HepG2 (cell line): ENCODE data around the gene TSPAN32. TPM values are rescaled to one million over a fixed set of nuclear protein-coding genes. Genes with fewer than 3 reads are reported as not detected.

Experiments
- ATAC-seq: fragments of 200-7000 bp; cut with Tn5 transposase; 3 replicates; pipeline ENCODE4 v1.9.1; 2020; ENCODE audit warnings: mild to moderate bottlenecking, moderate library complexity
- BruUV-seq: library from RNA; stranded (reverse); fragments of 400-500 nt; replicated peaks from 2 replicates; lab custom pipeline; 2021; lab: Mats Ljungman, UMichigan
- CTCF ChIA-PET: fragments of 300-600 bp; formaldehyde crosslinking; extraction: SDS; loops from one replicate; lab custom pipeline; 2021; ENCODE audit warnings: low total read pairs, inconsistent platforms, low intra/inter-chr PET ratio; lab: Yijun Ruan, JAX
- POLR2A ChIA-PET: fragments of 350-600 bp; sonication (Branson Sonifier 250); formaldehyde crosslinking; loops from one replicate; lab custom pipeline; 2020; ENCODE audit warnings: antibody characterized with exemption, inconsistent platforms; lab: Yijun Ruan, JAX
- DNase-seq: peaks from one replicate; pipeline ENCODE4 v3.0.0-alpha.2; 2015; ENCODE audit warnings: low spot score
- FAIRE-seq: peaks from 3 replicates; lab custom pipeline; 2011; peaks lifted over from hg19 to GRCh38; lab: Jason Lieb, UNC
- H2AFZ ChIP-seq: one replicate; pipeline ENCODE4 v1.6.1; 2011; ENCODE audit warnings: low read length, inconsistent platforms
- H3K27ac ChIP-seq: fragments of 300-600 bp; 3 replicates; pipeline ENCODE4 v1.8.0; 2011; ENCODE audit warnings: mixed run types, mild to moderate bottlenecking, mixed read lengths, low read length, inconsistent platforms; ENCODE audit not compliant: insufficient read depth; ENCODE audit errors: extremely low read length
- H3K27me3 ChIP-seq, 2 experiments: fragments of 200-600 bp in 1 of 2; 2 replicates in 1 of 2; 3 replicates in 1 of 2; pipeline versions ENCODE4 v1.6.0 to v1.8.0; 2011; ENCODE audit warnings: low read length in 2 of 2, mild to moderate bottlenecking in 2 of 2, moderate library complexity in 2 of 2, inconsistent platforms in 1 of 2; ENCODE audit not compliant: insufficient read depth in 2 of 2, control insufficient read depth in 1 of 2
- H3K36me3 ChIP-seq, 2 experiments: fragments of 200-600 bp in 1 of 2; replicated peaks in 1 of 2; 2 replicates in 1 of 2; 3 replicates in 1 of 2; pipeline versions ENCODE4 v1.5.1 to v1.8.0; 2011; ENCODE audit warnings: low read length in 2 of 2, inconsistent platforms in 1 of 2; ENCODE audit not compliant: insufficient read depth in 2 of 2, control insufficient read depth in 1 of 2
- H3K4me1 ChIP-seq: 2 replicates; pipeline ENCODE4 v1.5.1; 2012; ENCODE audit warnings: low read length, inconsistent platforms; ENCODE audit not compliant: insufficient read depth
- H3K4me2 ChIP-seq: 2 replicates; pipeline ENCODE4 v1.6.0; 2011; ENCODE audit warnings: low read depth, low read length, inconsistent platforms
- H3K4me3 ChIP-seq, 3 experiments: fragments of 200-600 bp in 1 of 3; sonication (generic), shearing (Covaris generic) in 1 of 3; replicated peaks in 1 of 3; 2 replicates each; pipeline ENCODE4 v1.5.1; 2011 to 2016; ENCODE audit warnings: low read length in 3 of 3, inconsistent platforms in 2 of 3, low read depth in 2 of 3, mild to moderate bottlenecking in 2 of 3, control low read depth in 1 of 3, mixed read lengths in 1 of 3; ENCODE audit not compliant: insufficient read depth in 1 of 3
- H3K79me2 ChIP-seq: one replicate; pipeline ENCODE4 v1.6.1; 2011; ENCODE audit warnings: low read length, inconsistent platforms; ENCODE audit not compliant: insufficient read depth
- H3K9ac ChIP-seq: 2 replicates; pipeline ENCODE4 v1.6.0; 2011; ENCODE audit warnings: mild to moderate bottlenecking, low read depth, low read length, inconsistent platforms; ENCODE audit not compliant: insufficient read depth
- H3K9me3 ChIP-seq: 2 replicates; pipeline ENCODE4 v1.5.1; 2012; ENCODE audit warnings: mild to moderate bottlenecking, low read length
- H4K20me1 ChIP-seq: 2 replicates; pipeline ENCODE4 v1.6.0; 2011; ENCODE audit warnings: inconsistent platforms, mild to moderate bottlenecking, low read length, moderate library complexity; ENCODE audit not compliant: insufficient read depth
- GABPB1 ChIP-seq: IDR thresholded peaks from 2 replicates; pipeline ENCODE4 v1.6.1; 2016; ENCODE audit warnings: mild to moderate bottlenecking, missing genetic modification reagents, moderate library complexity, missing compliant biosample characterization
- GATAD1 ChIP-seq: IDR thresholded peaks from 2 replicates; pipeline ENCODE4 v1.6.1; 2016; ENCODE audit warnings: missing genetic modification reagents, missing compliant biosample characterization
- HNRNPL ChIP-seq: fragments of 200-400 bp; formaldehyde crosslinking; IDR thresholded peaks from 2 replicates; pipeline ENCODE4 v1.6.1; 2017; ENCODE audit warnings: mild to moderate bottlenecking, low read depth, low read length
- MTA3 ChIP-seq: sonication (generic); formaldehyde crosslinking; IDR thresholded peaks from 2 replicates; pipeline ENCODE4 v1.4.0; 2020; ENCODE audit warnings: missing genetic modification reagents
- NFE2 ChIP-seq: sonication (generic); formaldehyde crosslinking; IDR thresholded peaks from 2 replicates; pipeline ENCODE4 v1.4.0; 2020; ENCODE audit warnings: missing genetic modification reagents
- PAX8 ChIP-seq: sonication (generic); formaldehyde crosslinking; IDR thresholded peaks from 2 replicates; pipeline ENCODE4 v1.8.0; 2022; ENCODE audit warnings: mild to moderate bottlenecking, missing genetic modification reagents, borderline replicate concordance
- SMC3 ChIP-seq: IDR thresholded peaks from 2 replicates; pipeline ENCODE4 v1.6.1; 2011; ENCODE audit warnings: low read length, improper control_type of control experiment
- XRCC5 ChIP-seq: fragments of 200-400 bp; formaldehyde crosslinking; optimal IDR thresholded peaks from 2 replicates; pipeline ENCODE3; 2017; ENCODE audit warnings: mild to moderate bottlenecking, low read length
- ZIK1 ChIP-seq: sonication (generic); formaldehyde crosslinking; IDR thresholded peaks from 2 replicates; pipeline ENCODE4 v1.5.0; 2020; ENCODE audit warnings: mild to moderate bottlenecking, low read depth, missing genetic modification reagents, borderline replicate concordance
- ZNF580 ChIP-seq: IDR thresholded peaks from 2 replicates; pipeline ENCODE4 v1.6.1; 2016; ENCODE audit warnings: low read depth, borderline replicate concordance
- ZSCAN9 ChIP-seq: IDR thresholded peaks from 2 replicates; pipeline ENCODE4 v1.6.1; 2016; ENCODE audit warnings: borderline replicate concordance
- WGBS: methylation state at CpG from one replicate; pipeline ENCODE4 v1.1.6; 2017; ENCODE audit warnings: low lambda C conversion rate; 5-methylcytosine and 5-hydroxymethylcytosine counted together
- in situ Hi-C: cut with HindIII; loops from 2 replicates; pipeline ENCODE4 v1.10.0; 2017; ENCODE audit warnings: low pct_unique_long_range_greater_than_20kb; ENCODE audit not compliant: extremely low pct_ligation_motif_present
- intact Hi-C: fragments of 100-400 bp; cut with micrococcal nuclease; formaldehyde crosslinking; loops from one replicate; pipeline ENCODE4 v1.10.0; 2022; ENCODE audit not compliant: unreplicated experiment
- polyA plus RNA-seq, 8 experiments: library from polyadenylated mRNA; depleted of rRNA in 3 of 8; stranded (reverse) in 7 of 8; unstranded in 1 of 8; fragments of >200 nt; fragmentation: Illumina TruSeq in 4 of 8; extraction: Trizol in 4 of 8; gene quantifications; 2 replicates each; pipeline versions ENCODE4 v1.2.1 to v1.2.3, GENCODE V29; 2011 to 2016; ENCODE audit warnings: low read depth in 4 of 8, missing spikeins in 1 of 8, mixed read lengths in 1 of 8; ENCODE audit not compliant: insufficient read depth in 1 of 8
- total RNA-seq, 5 experiments: library from RNA; depleted of rRNA; stranded (reverse); fragments of >200 nt; fragmentation: Illumina TruSeq; extraction: Trizol; gene quantifications; 2 replicates each; pipeline ENCODE4 v1.2.3, GENCODE V29; 2016; ENCODE audit warnings: low read depth in 1 of 5
- TF ChIP-seq, protein P1 (sequence below): sonication (generic); formaldehyde crosslinking; IDR thresholded peaks from 2 replicates; pipeline ENCODE4 v1.5.1; 2020; ENCODE audit warnings: mild to moderate bottlenecking, missing genetic modification reagents, moderate library complexity
- TF ChIP-seq, protein P2 (sequence below): sonication (generic); formaldehyde crosslinking; IDR thresholded peaks from 2 replicates; pipeline ENCODE4 v1.4.0; 2020; ENCODE audit warnings: missing genetic modification reagents
- TF ChIP-seq, protein P3 (sequence below): sonication (generic); formaldehyde crosslinking; IDR thresholded peaks from 2 replicates; pipeline ENCODE4 v1.4.0; 2020; ENCODE audit warnings: missing genetic modification reagents, borderline replicate concordance

TSPAN32 gene
- total and polyA plus RNA-seq, 2 of the 13 experiments (the other 11 are each of a cell fraction or from before 2014, with no cell fraction given), result 0.09 to 0.70 TPM

- CTCF ChIA-PET, result interaction anchor here (0.9 to 5.7 kb wide), 5 partner anchors 95 to 118 kb away, joined by 3 to 87 read pairs (median 4); partner anchors contain the start of gene TSSC4
- TF ChIP-seq XRCC5 (peak; percentile 51), GATAD1 (0 out of 2 replicates have a peak, but pooled peaks have one; percentile 19), HNRNPL (no peak), SMC3 (peak; percentile 70), MTA3 (CRISPR knock-in tag) (no peak), PAX8 (CRISPR knock-in tag) (no peak), ZSCAN9 (CRISPR knock-in tag) (no peak), GABPB1 (CRISPR knock-in tag) (peak; percentile 57; the same call in 1 of the 2 replicates), ZNF580 (CRISPR knock-in tag) (0 out of 2 replicates have a peak, but pooled peaks have one; percentile 36), NFE2 (CRISPR knock-in tag) (no peak), ZIK1 (CRISPR knock-in tag) (0 out of 2 replicates have a peak, but pooled peaks have one; percentile 40)
- TF ChIP-seq, protein P1, sequence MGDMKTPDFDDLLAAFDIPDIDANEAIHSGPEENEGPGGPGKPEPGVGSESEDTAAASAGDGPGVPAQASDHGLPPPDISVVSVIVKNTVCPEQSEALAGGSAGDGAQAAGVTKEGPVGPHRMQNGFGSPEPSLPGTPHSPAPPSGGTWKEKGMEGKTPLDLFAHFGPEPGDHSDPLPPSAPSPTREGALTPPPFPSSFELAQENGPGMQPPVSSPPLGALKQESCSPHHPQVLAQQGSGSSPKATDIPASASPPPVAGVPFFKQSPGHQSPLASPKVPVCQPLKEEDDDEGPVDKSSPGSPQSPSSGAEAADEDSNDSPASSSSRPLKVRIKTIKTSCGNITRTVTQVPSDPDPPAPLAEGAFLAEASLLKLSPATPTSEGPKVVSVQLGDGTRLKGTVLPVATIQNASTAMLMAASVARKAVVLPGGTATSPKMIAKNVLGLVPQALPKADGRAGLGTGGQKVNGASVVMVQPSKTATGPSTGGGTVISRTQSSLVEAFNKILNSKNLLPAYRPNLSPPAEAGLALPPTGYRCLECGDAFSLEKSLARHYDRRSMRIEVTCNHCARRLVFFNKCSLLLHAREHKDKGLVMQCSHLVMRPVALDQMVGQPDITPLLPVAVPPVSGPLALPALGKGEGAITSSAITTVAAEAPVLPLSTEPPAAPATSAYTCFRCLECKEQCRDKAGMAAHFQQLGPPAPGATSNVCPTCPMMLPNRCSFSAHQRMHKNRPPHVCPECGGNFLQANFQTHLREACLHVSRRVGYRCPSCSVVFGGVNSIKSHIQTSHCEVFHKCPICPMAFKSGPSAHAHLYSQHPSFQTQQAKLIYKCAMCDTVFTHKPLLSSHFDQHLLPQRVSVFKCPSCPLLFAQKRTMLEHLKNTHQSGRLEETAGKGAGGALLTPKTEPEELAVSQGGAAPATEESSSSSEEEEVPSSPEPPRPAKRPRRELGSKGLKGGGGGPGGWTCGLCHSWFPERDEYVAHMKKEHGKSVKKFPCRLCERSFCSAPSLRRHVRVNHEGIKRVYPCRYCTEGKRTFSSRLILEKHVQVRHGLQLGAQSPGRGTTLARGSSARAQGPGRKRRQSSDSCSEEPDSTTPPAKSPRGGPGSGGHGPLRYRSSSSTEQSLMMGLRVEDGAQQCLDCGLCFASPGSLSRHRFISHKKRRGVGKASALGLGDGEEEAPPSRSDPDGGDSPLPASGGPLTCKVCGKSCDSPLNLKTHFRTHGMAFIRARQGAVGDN (CRISPR knock-in tag), result peak; percentile 54
- TF ChIP-seq, protein P2, sequence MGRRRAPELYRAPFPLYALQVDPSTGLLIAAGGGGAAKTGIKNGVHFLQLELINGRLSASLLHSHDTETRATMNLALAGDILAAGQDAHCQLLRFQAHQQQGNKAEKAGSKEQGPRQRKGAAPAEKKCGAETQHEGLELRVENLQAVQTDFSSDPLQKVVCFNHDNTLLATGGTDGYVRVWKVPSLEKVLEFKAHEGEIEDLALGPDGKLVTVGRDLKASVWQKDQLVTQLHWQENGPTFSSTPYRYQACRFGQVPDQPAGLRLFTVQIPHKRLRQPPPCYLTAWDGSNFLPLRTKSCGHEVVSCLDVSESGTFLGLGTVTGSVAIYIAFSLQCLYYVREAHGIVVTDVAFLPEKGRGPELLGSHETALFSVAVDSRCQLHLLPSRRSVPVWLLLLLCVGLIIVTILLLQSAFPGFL (CRISPR knock-in tag), result no peak
- TF ChIP-seq, protein P3, sequence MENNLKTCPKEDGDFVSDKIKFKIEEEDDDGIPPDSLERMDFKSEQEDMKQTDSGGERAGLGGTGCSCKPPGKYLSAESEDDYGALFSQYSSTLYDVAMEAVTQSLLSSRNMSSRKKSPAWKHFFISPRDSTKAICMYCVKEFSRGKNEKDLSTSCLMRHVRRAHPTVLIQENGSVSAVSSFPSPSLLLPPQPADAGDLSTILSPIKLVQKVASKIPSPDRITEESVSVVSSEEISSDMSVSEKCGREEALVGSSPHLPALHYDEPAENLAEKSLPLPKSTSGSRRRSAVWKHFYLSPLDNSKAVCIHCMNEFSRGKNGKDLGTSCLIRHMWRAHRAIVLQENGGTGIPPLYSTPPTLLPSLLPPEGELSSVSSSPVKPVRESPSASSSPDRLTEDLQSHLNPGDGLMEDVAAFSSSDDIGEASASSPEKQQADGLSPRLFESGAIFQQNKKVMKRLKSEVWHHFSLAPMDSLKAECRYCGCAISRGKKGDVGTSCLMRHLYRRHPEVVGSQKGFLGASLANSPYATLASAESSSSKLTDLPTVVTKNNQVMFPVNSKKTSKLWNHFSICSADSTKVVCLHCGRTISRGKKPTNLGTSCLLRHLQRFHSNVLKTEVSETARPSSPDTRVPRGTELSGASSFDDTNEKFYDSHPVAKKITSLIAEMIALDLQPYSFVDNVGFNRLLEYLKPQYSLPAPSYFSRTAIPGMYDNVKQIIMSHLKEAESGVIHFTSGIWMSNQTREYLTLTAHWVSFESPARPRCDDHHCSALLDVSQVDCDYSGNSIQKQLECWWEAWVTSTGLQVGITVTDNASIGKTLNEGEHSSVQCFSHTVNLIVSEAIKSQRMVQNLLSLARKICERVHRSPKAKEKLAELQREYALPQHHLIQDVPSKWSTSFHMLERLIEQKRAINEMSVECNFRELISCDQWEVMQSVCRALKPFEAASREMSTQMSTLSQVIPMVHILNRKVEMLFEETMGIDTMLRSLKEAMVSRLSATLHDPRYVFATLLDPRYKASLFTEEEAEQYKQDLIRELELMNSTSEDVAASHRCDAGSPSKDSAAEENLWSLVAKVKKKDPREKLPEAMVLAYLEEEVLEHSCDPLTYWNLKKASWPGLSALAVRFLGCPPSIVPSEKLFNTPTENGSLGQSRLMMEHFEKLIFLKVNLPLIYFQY (CRISPR knock-in tag), result 0 out of 2 replicates have a peak, but pooled peaks have one; percentile 41
Observed at GRCh38 chr11:2305140-2305778, 3.4 kb downstream of the TSPAN32 start.

More at GRCh38 chr11:2305140-2305778, 3.4 kb downstream of the TSPAN32 start:
- no peak overlapping the region for H2AFZ ChIP-seq
- 0% methylated on average over 3 of the region's 10 CpGs for WGBS
- no peak overlapping the region for H3K9ac ChIP-seq
- no TSS peak for BruUV-seq
- intact Hi-C loops, result no loop called here
- no peaks in the 10 kb centered on the region for H3K9me3 ChIP-seq
- peak; percentile 40 for DNase-seq
- no peak overlapping the region for H3K4me3 ChIP-seq
- no peak for FAIRE-seq
- H3K27me3 ChIP-seq, result peaks cover 2 to 8% of the 10 kb centered on the region in 2 experiments; a peak in 3 of 5 replicates
- no peaks in the 10 kb centered on the region for H3K36me3 ChIP-seq
- no peak overlapping the region for H3K27ac ChIP-seq
- ATAC-seq, result peak; percentile 83
- POLR2A ChIA-PET, result interaction anchor here (0.9 to 2.0 kb wide), 3 partner anchors 95 to 115 kb away, joined by 3 to 8 read pairs (median 3); partner anchors contain the start of gene TSSC4
- H3K4me1 ChIP-seq, result peaks cover 24% of the 10 kb centered on the region
- H3K4me2 ChIP-seq, result no peak overlapping the region
- H3K79me2 ChIP-seq, result no peaks in the 10 kb centered on the region
- no peaks in the 10 kb centered on the region for H4K20me1 ChIP-seq
- in situ Hi-C loops, result no loop called here
